ENCODE measurements around the gene NPM1. TPM values are rescaled to one million over a fixed set of nuclear protein-coding genes. Genes with fewer than 3 reads are reported as not detected.
A peak's percentile ranks its signal among the peaks of the same experiment; 100 is the strongest.
"Not testable (repeated sequence)": the region's sequence is repeated elsewhere in the genome, so short reads cannot be mapped to it uniquely, and the experiment has no call there.

NPM1 gene
- total RNA-seq, 1 donor: 1,271 TPM

GRCh38 chr5:171409164-171410136, 21.8 kb downstream of the NPM1 start:
- Histone ChIP-seq H3K27me3 (ENCODE audit: insufficient read depth, low read length) (no peaks in the 10 kb centered on the region), H3K4me1 (ENCODE audit: insufficient read depth, low read length) (peaks cover 34% of the 10 kb centered on the region), H2AFZ (ENCODE audit: low read length) (no peak overlapping the region), H3K9me3 (ENCODE audit: low read depth, low read length) (no peaks in the 10 kb centered on the region), H3K79me2 (ENCODE audit: insufficient read depth, low read length) (peaks cover 61% of the 10 kb centered on the region), H4K20me1 (ENCODE audit: insufficient read depth, low read length) (peaks cover 75% of the 10 kb centered on the region), H3K4me2 (ENCODE audit: insufficient read depth, low read length) (peak overlapping the region; percentile 40), H3K36me3 (ENCODE audit: insufficient read depth, low read length) (peaks cover 91% of the 10 kb centered on the region), H3K27ac (ENCODE audit: low read depth, low read length) (peak overlapping the region; percentile 19), H3K4me3 (ENCODE audit: insufficient read depth, low read length) (no peak overlapping the region)
- TF ChIP-seq CTCF (IDR thresholded peaks at IDR 0.05; ENCODE audit: extremely low read depth, low read depth, low read length): no peak
- no peak for DNase-seq (ENCODE audit: insufficient read length, low spot score, missing footprints)

DNA sequence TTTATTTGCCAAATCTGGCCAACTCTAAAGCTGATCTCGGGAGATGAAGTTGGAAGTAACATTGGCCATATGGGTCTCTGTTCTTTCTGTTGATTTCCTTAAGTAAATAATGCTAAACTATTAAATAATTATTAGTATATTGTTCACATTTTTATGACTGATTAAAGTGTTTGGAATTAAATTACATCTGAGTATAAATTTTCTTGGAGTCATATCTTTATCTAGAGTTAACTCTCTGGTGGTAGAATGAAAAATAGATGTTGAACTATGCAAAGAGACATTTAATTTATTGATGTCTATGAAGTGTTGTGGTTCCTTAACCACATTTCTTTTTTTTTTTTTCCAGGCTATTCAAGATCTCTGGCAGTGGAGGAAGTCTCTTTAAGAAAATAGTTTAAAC, 22.5 kb downstream of the NPM1 start:
- peak overlapping the region; percentile 40 for H3K4me2 ChIP-seq (ENCODE audit: insufficient read depth, low read length)
- H3K4me1 ChIP-seq (ENCODE audit: insufficient read depth, low read length): peaks cover 34% of the 10 kb centered on the region
- no peak overlapping the region for H2AFZ ChIP-seq (ENCODE audit: low read length)
- H3K27me3 ChIP-seq (ENCODE audit: insufficient read depth, low read length): no peaks in the 10 kb centered on the region
- peaks cover 56% of the 10 kb centered on the region for H3K79me2 ChIP-seq (ENCODE audit: insufficient read depth, low read length)
- peaks cover 87% of the 10 kb centered on the region for H3K36me3 ChIP-seq (ENCODE audit: insufficient read depth, low read length)
- H4K20me1 ChIP-seq (ENCODE audit: insufficient read depth, low read length): peaks cover 73% of the 10 kb centered on the region
- no peak for DNase-seq (ENCODE audit: insufficient read length, low spot score, missing footprints)
- H3K27ac ChIP-seq (ENCODE audit: low read depth, low read length): peak overlapping the region; percentile 19
- no peak for TF ChIP-seq CTCF (IDR thresholded peaks at IDR 0.05; ENCODE audit: extremely low read depth, low read depth, low read length)
- no peak overlapping the region for H3K4me3 ChIP-seq (ENCODE audit: insufficient read depth, low read length)
- no peaks in the 10 kb centered on the region for H3K9me3 ChIP-seq (ENCODE audit: low read depth, low read length)

GRCh38 chr5:171412186-171412585, 24.5 kb downstream of the NPM1 start:
- no peak for DNase-seq (ENCODE audit: insufficient read length, low spot score, missing footprints)
- no peaks in the 10 kb centered on the region for H3K27me3 ChIP-seq (ENCODE audit: insufficient read depth, low read length)
- no peak overlapping the region for H3K4me2 ChIP-seq (ENCODE audit: insufficient read depth, low read length)
- no peaks in the 10 kb centered on the region for H3K9me3 ChIP-seq (ENCODE audit: low read depth, low read length)
- peaks cover 36% of the 10 kb centered on the region for H3K79me2 ChIP-seq (ENCODE audit: insufficient read depth, low read length)
- no peak for TF ChIP-seq CTCF (IDR thresholded peaks at IDR 0.05; ENCODE audit: extremely low read depth, low read depth, low read length)
- H3K4me3 ChIP-seq (ENCODE audit: insufficient read depth, low read length): no peak overlapping the region
- no peak overlapping the region for H2AFZ ChIP-seq (ENCODE audit: low read length)
- peaks cover 27% of the 10 kb centered on the region for H3K4me1 ChIP-seq (ENCODE audit: insufficient read depth, low read length)
- H4K20me1 ChIP-seq (ENCODE audit: insufficient read depth, low read length): peaks cover 70% of the 10 kb centered on the region
- peaks cover 67% of the 10 kb centered on the region for H3K36me3 ChIP-seq (ENCODE audit: insufficient read depth, low read length)
- H3K27ac ChIP-seq (ENCODE audit: low read depth, low read length): no peak overlapping the region

DNA sequence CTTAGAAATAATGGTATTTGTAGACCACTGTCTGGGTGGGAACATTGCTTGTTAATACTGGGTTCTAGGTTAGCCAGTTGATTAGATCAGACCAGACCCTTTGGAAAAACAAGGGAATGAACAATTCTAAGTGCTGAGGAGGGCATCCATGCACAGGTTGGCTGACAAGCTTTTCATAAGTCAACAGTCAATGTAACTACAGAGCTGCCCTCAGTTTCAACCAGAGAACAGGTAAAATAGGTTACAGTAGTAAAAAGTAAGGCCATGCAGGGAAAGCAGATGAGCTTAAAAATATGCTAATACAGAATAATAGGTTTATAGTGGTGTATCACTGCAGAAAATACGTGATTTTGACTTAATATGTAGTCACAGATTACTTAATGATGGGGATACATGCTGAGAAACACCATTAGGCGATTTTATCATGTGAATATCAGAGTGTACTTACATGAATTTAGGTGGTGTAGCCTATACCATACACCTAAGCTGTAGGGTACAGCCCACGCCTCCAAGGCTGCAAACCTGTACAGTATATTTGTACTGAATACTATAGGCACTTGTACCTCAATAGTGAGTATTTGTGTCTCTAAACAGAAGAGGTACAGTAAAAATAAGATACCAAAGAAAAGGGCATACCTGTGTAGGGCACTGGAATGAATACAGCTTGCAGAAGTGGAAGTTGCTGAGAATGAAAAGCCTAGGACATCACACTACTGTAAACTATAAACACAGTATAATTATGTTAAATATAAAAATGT, 25.7 kb downstream of the NPM1 start:
- peaks cover 24% of the 10 kb centered on the region for H3K4me1 ChIP-seq (ENCODE audit: insufficient read depth, low read length)
- peaks cover 25% of the 10 kb centered on the region for H3K79me2 ChIP-seq (ENCODE audit: insufficient read depth, low read length)
- no peak overlapping the region for H3K4me3 ChIP-seq (ENCODE audit: insufficient read depth, low read length)
- peaks cover 56% of the 10 kb centered on the region for H3K36me3 ChIP-seq (ENCODE audit: insufficient read depth, low read length)
- no peaks in the 10 kb centered on the region for H3K9me3 ChIP-seq (ENCODE audit: low read depth, low read length)
- no peak for TF ChIP-seq CTCF (IDR thresholded peaks at IDR 0.05; ENCODE audit: extremely low read depth, low read depth, low read length)
- H2AFZ ChIP-seq (ENCODE audit: low read length): no peak overlapping the region
- no peak for DNase-seq (ENCODE audit: insufficient read length, low spot score, missing footprints)
- H3K4me2 ChIP-seq (ENCODE audit: insufficient read depth, low read length): no peak overlapping the region
- peaks cover 66% of the 10 kb centered on the region for H4K20me1 ChIP-seq (ENCODE audit: insufficient read depth, low read length)
- no peaks in the 10 kb centered on the region for H3K27me3 ChIP-seq (ENCODE audit: insufficient read depth, low read length)
- H3K27ac ChIP-seq (ENCODE audit: low read depth, low read length): no peak overlapping the region

- Histone ChIP-seq H3K4me1 (ENCODE audit: insufficient read depth, low read length) (peaks cover 27% of the 10 kb centered on the region), H4K20me1 (ENCODE audit: insufficient read depth, low read length) (peaks cover 64% of the 10 kb centered on the region), H3K36me3 (ENCODE audit: insufficient read depth, low read length) (peaks cover 49% of the 10 kb centered on the region), H3K79me2 (ENCODE audit: insufficient read depth, low read length) (peaks cover 18% of the 10 kb centered on the region)
- not testable (repeated sequence) for H3K27ac ChIP-seq (ENCODE audit: low read depth, low read length); H3K4me3 ChIP-seq (ENCODE audit: insufficient read depth, low read length); H3K27me3 ChIP-seq (ENCODE audit: insufficient read depth, low read length); H3K4me2 ChIP-seq (ENCODE audit: insufficient read depth, low read length); H3K9me3 ChIP-seq (ENCODE audit: low read depth, low read length); H2AFZ ChIP-seq (ENCODE audit: low read length); DNase-seq (ENCODE audit: insufficient read length, low spot score, missing footprints)
Measured at GRCh38 chr5:171413993-171414392, 26.3 kb downstream of the NPM1 start.
